Vagina (tissue), 2 donors: ENCODE data around the gene SMDT1.

Source experiments
- CTCF ChIP-seq, 3 experiments: fragments of 450-650 bp in 2 of 3; fragments of 200-600 bp in 1 of 3; sonication (generic) in 1 of 3; IDR thresholded peaks; one replicate each; pipeline ENCODE4 v1.5.1; 2017 to 2019; ENCODE audit warnings: antibody characterized with exemption in 3 of 3, mild to moderate bottlenecking in 2 of 3, moderate library complexity in 2 of 3
- POLR2A ChIP-seq, 2 donors: fragments of 450-650 bp; IDR thresholded peaks; one replicate each; pipeline ENCODE4 v1.6.1; 2017; ENCODE audit warnings: antibody characterized with exemption in 2 of 2, mild to moderate bottlenecking in 2 of 2, moderate library complexity in 2 of 2

- TF ChIP-seq CTCF (IDR thresholded peaks at IDR 0.05), result no peak
- no peak for TF ChIP-seq POLR2A (IDR thresholded peaks at IDR 0.05)
These were observed 18.5 kb upstream of the SMDT1 start for GRCh38 chr22:42061041-42061440.
